ENCODE data around the gene TMEM270.
"Not testable (repeated sequence)": the region's sequence is repeated elsewhere in the genome, so short reads cannot be mapped to it uniquely, and the experiment has no call there.

Gene TMEM270

GRCh38 chr7:73864981-73865711 lies 4.2 kb downstream of the TMEM270 start:
- no peak for DNase-seq

GRCh38 chr7:73865738-73866445 lies 4.9 kb downstream of the TMEM270 start:
- peak; percentile 66 for DNase-seq

GRCh38 chr7:73866446-73866767 lies 5.4 kb downstream of the TMEM270 start:
- no peak for DNase-seq

DNA sequence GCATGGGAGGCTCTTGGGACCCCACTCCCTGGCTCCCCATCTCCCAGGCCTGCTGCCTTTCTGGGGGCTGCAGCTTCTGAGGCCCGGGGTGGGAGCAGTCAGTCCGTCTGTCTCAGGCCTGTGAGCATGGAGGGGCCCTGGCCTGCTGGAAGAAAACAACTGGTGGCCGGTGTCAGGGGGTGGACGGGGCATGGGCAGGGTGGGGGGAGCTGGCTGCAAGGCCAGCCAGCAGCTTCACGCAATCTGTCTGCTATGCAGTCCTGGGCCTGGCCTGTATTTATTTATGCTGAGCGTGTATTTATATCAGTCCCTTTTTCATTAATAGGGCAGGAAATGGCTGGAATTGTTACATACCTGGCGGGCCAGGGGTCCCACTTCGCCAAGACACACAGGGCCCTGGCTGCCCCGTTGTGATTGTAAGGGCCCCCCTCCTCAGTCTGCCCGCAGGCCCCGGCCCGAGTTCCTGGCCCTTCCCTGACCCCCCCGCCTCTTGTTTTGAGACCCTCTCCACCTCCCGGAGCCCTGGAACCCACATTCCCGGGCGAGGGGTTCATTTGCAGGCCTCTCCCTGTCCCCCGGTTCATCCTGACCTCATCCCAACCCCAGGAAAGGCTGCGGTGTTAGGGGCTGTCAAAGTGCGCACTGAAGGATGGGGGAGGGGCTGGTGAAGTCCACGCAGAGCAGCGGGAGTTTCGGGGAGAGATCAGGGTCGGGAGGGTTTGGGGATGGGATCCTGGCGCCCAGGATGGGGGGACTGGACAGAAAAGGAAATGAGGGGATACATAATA lies 8.2 kb downstream of the TMEM270 start:
- DNase-seq, result no peak

GRCh38 chr7:73870041-73870492 lies 9.1 kb downstream of the TMEM270 start:
- DNase-seq, result no peak

DNA sequence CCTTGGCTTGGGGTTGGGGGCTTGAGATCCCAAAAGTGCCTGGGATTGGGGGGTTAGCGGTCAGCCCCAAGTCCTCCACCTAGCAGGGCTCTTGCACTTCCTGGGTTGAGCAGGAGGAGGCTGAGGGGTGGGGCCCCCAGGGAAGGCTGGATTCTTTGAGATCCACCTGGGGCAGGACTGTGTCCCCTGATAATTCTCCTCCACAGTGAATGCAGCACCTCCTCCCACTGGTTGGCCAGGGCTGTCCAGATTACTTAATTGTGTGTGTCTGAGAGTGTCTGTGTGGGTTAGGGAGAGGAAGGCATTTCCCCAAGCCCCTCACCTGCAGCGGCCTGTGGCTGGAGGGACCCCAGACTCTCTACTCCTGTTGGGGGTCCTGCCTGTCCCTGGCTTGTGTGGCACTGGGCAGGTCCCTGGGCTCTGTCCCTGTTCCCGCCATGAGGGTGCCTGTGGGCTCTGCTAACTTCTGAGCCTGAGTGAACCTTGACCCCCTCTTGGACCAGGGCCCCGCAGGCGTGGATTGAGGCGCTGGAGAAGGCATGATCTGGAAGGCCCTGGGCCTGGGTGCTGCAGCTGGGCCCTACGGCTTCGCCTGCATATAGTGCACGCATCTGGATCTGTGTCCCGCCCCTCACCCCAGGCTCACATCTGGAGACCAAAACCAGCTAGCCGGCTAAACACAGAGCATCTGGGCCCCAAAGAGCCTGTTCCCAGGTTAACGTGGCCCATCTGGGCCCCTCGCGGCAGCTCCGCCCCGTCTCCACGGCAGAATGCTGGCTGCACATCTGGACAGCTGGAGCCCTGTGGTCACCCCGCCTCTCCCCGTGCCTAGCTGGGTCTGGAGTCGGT lies 10.4 kb downstream of the TMEM270 start:
- no peak for DNase-seq

- no peak for DNase-seq
Observed at GRCh38 chr7:73872056-73872908, 11.3 kb downstream of the TMEM270 start.

DNA sequence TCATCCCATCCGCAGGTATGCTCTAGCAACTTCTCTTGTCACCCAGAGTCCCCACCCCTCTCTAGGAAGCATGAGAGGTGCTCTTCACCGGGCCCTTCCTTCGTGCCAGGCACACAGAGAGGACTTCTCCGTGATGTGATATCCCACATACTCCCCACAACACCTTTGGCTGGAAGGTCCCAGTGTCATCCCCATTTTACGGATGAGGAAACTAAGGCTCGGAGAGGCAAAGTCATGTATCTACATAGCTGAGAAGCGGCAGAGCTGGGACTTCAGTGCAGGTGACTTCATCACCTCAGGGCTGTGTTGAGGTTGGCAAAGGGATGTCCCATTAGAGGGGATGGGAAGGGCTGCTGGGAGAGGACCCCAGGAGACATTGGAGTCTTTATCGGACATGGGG lies 15.4 kb downstream of the TMEM270 start:
- no peak for DNase-seq

DNA sequence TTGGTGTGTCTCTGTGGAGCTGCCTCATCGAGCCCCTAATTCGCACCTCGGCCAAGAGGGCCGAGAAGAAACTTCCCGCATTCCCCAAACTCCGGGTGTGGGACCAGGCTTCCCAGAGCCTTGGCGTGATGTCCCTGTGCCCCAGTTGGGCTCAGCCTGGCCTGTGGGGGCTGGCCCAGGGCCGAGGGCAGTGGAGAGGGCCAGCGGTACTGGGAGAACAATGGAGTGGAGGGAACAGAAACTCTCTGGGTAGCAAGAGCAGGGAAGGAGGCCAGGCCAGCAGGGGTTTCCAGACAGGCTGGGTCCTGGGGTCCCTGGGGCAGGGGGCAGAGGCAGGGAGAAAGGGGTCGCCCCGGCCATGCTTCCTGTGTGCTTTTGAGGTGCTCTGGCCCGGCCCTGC lies 16.0 kb downstream of the TMEM270 start:
- peak; percentile 0 for DNase-seq

- DNase-seq, result no peak
Observed at GRCh38 chr7:73879977-73880681, 19.2 kb downstream of the TMEM270 start.

- no peak for DNase-seq
Observed at GRCh38 chr7:73880755-73881328, 19.9 kb downstream of the TMEM270 start.

- no peak for DNase-seq
Observed at GRCh38 chr7:73881352-73882046, 20.5 kb downstream of the TMEM270 start.

GRCh38 chr7:73882047-73882402 lies 21.1 kb downstream of the TMEM270 start:
- no peak for DNase-seq

- not testable (repeated sequence) for DNase-seq
Observed at GRCh38 chr7:73884867-73885422, 24.0 kb downstream of the TMEM270 start.

GRCh38 chr7:73885433-73885974 lies 24.5 kb downstream of the TMEM270 start:
- no peak for DNase-seq

DNA sequence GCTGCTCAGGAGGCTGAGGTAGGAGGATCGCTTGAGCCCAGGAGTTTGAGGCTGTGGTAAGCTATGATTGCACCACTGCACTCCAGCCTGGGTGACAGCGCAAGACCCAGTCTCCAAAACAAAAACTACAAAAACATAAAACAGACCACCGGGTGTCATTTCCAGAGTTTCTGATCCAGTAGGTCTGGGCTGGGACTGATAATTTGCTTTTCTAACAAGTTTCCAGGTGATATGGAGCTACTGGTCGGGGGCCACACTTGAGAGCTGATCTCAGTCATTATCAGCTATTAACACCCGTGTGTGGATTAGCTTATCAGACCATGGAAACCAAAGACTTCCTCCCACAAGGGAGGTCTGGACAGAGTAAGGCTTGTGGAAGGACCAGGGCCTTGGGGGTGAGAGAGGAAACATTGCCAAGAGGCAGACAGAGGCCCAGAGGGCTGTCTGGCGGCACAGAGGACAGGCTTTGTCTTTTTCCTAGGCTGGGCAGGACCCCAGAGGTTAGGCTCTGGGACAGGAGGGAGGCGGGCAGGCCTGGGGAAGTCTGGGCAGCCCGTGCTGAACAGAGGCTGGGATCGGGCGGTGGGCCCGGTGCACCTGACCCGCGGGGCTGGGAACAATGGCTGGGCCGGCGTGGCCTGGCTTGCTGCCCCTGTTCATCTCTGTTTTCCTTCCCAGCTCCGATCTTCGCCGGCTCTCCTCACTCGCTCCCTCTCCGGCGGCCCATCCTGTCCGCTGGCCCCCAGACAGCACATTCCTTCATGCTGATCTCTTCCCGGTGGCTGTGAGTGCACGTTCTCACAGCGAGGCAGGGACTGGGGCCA lies 25.2 kb downstream of the TMEM270 start:
- DNase-seq, result peak; percentile 9

DNA sequence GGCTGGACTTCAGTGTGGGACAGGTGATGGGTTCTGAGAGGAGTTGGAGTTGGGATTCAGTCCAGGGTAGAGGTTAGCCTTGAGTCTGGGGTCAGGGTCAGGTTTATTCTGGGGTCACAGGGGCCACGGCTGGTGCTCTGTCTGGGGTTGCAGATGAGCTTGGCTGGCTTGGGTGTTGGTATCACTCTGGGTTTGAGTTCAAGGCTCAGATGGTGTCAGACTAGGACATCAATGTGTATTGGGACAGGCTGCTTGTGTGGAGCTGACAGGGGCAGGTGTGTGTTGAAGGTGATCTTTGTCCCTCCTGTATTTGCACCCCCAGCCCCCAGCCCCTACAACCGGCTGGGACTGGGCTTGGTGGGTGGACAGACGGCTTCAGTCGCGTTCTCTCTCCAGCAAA lies 26.8 kb downstream of the TMEM270 start:
- DNase-seq, result no peak

- no peak for DNase-seq
Observed at GRCh38 chr7:73888959-73889358, 28.0 kb downstream of the TMEM270 start.
